B cell (primary cell): ENCODE results near the gene PLK1.

Experiments used
- EZH2 ChIP-seq: IDR thresholded peaks from 2 replicates; pipeline ENCODE4 v1.6.1; 2012; ENCODE audit warnings: borderline replicate concordance, low read depth, mild to moderate bottlenecking, moderate library complexity, low read length; ENCODE audit not compliant: insufficient read depth, poor library complexity, severe bottlenecking
- TF ChIP-seq, protein P1 (sequence below): fragments of 200-600 bp; IDR thresholded peaks from one replicate; pipeline ENCODE4 v1.8.0; 2022; ENCODE audit warnings: antibody characterized with exemption, mild to moderate bottlenecking

DNA sequence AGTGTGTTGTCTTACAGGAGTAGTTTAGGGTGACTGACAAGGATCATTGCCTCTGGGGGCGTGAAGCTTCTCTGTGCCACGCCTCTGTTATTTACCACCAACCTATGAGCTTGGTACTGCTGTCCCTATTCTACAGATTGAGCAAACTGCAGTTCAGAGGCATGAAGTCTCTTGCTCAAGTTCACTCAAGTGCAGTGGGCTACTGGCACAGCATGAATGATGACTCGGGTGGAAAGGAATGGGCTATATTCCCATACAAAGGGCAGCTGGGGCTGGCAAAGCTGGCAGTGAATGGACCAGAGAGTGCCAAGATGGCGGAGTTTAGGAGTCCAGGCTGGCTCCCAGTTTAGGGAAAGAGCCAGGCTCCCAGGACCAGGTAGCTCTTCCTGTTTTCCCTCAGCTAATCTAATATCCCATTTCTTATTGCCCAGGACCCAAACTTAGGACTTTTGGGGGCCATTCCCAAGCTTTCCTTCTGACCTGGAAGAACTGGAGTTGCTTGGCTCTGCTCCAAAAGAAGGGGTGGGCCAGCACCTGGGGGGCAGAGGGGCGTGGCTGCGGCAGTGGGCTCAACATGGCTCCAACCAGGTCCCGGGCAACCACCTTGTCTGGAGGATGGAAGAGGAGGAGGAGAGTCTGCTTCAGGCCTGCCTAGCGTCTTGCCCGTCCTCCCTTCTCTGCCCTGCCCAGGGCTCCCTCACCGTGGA lies 12.9 kb downstream of the PLK1 start:
- TF ChIP-seq, protein P1, sequence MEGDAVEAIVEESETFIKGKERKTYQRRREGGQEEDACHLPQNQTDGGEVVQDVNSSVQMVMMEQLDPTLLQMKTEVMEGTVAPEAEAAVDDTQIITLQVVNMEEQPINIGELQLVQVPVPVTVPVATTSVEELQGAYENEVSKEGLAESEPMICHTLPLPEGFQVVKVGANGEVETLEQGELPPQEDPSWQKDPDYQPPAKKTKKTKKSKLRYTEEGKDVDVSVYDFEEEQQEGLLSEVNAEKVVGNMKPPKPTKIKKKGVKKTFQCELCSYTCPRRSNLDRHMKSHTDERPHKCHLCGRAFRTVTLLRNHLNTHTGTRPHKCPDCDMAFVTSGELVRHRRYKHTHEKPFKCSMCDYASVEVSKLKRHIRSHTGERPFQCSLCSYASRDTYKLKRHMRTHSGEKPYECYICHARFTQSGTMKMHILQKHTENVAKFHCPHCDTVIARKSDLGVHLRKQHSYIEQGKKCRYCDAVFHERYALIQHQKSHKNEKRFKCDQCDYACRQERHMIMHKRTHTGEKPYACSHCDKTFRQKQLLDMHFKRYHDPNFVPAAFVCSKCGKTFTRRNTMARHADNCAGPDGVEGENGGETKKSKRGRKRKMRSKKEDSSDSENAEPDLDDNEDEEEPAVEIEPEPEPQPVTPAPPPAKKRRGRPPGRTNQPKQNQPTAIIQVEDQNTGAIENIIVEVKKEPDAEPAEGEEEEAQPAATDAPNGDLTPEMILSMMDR: no peak
- TF ChIP-seq EZH2: no peak
